Cardiac muscle cell (in vitro differentiated cells and primary cell): Measurements from ENCODE around the gene GP1BA. TPM values are rescaled to one million over a fixed set of nuclear protein-coding genes. Genes with fewer than 3 reads are reported as not detected.

Source experiments
- DNase-seq, 2 donors: peaks; one replicate each; pipeline versions ENCODE4 v3.0.0 to v3.0.0-alpha.2; 2010 to 2017; ENCODE audit warnings: low read depth in 1 of 2, low spot score in 1 of 2
- H3K27ac ChIP-seq: fragments of 200-600 bp; sonication (generic); 2 replicates; pipeline ENCODE4 v1.5.1; 2016
- H3K27me3 ChIP-seq: fragments of 200-600 bp; sonication (generic); 2 replicates; pipeline ENCODE4 v1.6.0; 2016; ENCODE audit warnings: control low read depth
- H3K36me3 ChIP-seq: fragments of 200-600 bp; sonication (generic); 2 replicates; pipeline ENCODE4 v1.5.1; 2016; ENCODE audit warnings: control low read depth
- H3K4me1 ChIP-seq: fragments of 200-600 bp; sonication (generic); 2 replicates; pipeline ENCODE4 v1.8.1; 2017; ENCODE audit warnings: low read depth, mild to moderate bottlenecking, mixed run types
- H3K4me3 ChIP-seq: fragments of 200-600 bp; sonication (generic); 2 replicates; pipeline ENCODE4 v1.5.1; 2016; ENCODE audit warnings: mild to moderate bottlenecking
- H3K9me3 ChIP-seq: fragments of 200-600 bp; sonication (generic); 2 replicates; pipeline ENCODE4 v1.5.1; 2017; ENCODE audit warnings: low read depth, mild to moderate bottlenecking, control low read depth
- CTCF ChIP-seq: IDR thresholded peaks from 2 replicates; pipeline ENCODE4 v1.5.1; 2012; ENCODE audit warnings: low read depth, mild to moderate bottlenecking, low read length
- polyA plus RNA-seq: library from polyadenylated mRNA; unstranded; fragments of >200 nt; fragmentation: Nextera tagmentation; extraction: Ambion mirVana; gene quantifications from 2 replicates; pipeline ENCODE4 v1.2.1, GENCODE V29; 2016
- total RNA-seq: library from RNA; depleted of rRNA; stranded (reverse); fragments of >200 nt; gene quantifications from 2 replicates; pipeline ENCODE4 v1.2.3, GENCODE V29; 2016

The GP1BA gene
- total and polyA plus RNA-seq, 2 experiments from 2014 or later, result 0.61 TPM; not detected in 1

DNA sequence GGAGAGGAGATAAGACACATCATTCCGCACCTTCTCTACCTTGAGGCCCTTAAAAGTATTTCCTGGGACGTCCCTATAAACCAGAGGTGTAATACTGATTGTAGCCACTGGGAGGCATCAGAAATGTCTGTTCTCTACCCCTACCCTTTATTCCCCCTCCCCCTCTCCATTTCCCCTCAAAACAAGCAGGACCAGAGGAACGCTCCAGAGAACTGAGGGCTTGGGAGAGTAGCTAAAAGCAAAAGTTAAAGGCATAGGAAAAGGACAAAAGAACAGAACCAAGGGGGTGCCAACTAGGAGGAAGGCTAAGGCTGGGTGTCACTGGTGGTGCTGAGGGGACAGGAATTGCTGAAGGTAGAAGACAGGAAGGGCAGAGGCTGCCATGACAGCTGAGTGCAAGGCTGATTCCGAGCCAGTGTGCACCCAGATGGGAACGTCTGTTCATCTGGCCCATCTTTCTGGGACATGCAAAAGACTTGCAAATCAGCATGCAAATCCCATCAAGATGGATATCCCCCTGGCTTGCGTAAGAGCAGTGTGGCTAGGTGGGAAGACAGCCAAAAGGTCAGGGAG, 48.7 kb downstream of the GP1BA start:
- Histone ChIP-seq H3K9me3 (no peaks in the 10 kb centered on the region), H3K27me3 (no peaks in the 10 kb centered on the region), H3K4me3 (no peak overlapping the region), H3K27ac (no peak overlapping the region), H3K36me3 (peaks cover 6% of the 10 kb centered on the region), H3K4me1 (peaks cover 5% of the 10 kb centered on the region)
- DNase-seq, result peak; percentile 76 to 87
- peak; percentile 72 for TF ChIP-seq CTCF

DNA sequence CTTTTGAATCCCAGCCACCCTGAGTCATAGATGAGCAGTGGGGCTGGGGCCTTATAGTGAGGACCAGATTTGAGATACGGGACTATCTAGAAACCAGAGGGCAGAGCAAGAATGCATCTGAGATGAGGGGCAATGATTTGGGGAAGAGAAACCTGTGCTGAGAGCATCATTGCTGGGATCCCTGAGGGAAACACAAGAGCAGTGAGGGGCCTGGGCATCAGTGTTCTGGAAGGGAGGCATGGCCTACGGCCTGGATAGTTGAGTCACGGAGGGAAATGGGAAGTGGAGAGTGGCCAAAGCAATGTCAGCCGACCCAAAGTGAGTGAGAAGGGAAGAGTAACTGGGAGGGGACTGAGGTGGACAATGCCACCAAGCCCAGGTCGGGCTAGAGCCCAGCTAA, 50.2 kb downstream of the GP1BA start:
- Histone ChIP-seq H3K4me3 (no peak overlapping the region), H3K9me3 (no peaks in the 10 kb centered on the region), H3K27ac (no peak overlapping the region), H3K27me3 (no peaks in the 10 kb centered on the region), H3K36me3 (peaks cover under 1% of the 10 kb centered on the region), H3K4me1 (peaks cover 10% of the 10 kb centered on the region)
- no peak for TF ChIP-seq CTCF
- no peak for DNase-seq

Other genes with a start within 250 kb of the GP1BA start
- gene PELP1, start 228.1 kb upstream of the GP1BA start, total RNA-seq, result 47.3 and 63.2 TPM in 2 replicates
- 52.6 and 77.7 TPM in 2 replicates for gene PELP1, start 228.1 kb upstream of the GP1BA start, polyA plus RNA-seq
- gene ARRB2, start 221.6 kb upstream of the GP1BA start, total RNA-seq, result 14.4 and 17.3 TPM in 2 replicates
- gene ARRB2, start 221.6 kb upstream of the GP1BA start, polyA plus RNA-seq, result 23.3 and 33.0 TPM in 2 replicates
- 36.8 and 47.7 TPM in 2 replicates for gene MED11, start 200.8 kb upstream of the GP1BA start, total RNA-seq
- 39.1 and 40.8 TPM in 2 replicates for gene MED11, start 200.8 kb upstream of the GP1BA start, polyA plus RNA-seq
- not detected in 2 replicates for gene ZMYND15, start 192.4 kb upstream of the GP1BA start, total RNA-seq
- gene ZMYND15, start 192.4 kb upstream of the GP1BA start, polyA plus RNA-seq, result not detected in 2 replicates
- gene CXCL16, start 192.3 kb upstream of the GP1BA start, total RNA-seq, result 0.60 and 0.66 TPM in 2 replicates
- gene CXCL16, start 192.3 kb upstream of the GP1BA start, polyA plus RNA-seq, result 0.89 and 1.2 TPM in 2 replicates
- gene TM4SF5, start 160.4 kb upstream of the GP1BA start, total RNA-seq, result not detected in 2 replicates
- not detected in 2 replicates for gene TM4SF5, start 160.4 kb upstream of the GP1BA start, polyA plus RNA-seq
- 0.78 and 2.2 TPM in 2 replicates for gene VMO1, start 145.9 kb upstream of the GP1BA start, total RNA-seq
- gene VMO1, start 145.9 kb upstream of the GP1BA start, polyA plus RNA-seq, result 1.1 and 1.2 TPM in 2 replicates
- gene GLTPD2, start 143.3 kb upstream of the GP1BA start, total RNA-seq, result not detected in 2 replicates
- 4.1 and 5.4 TPM in 2 replicates for gene GLTPD2, start 143.3 kb upstream of the GP1BA start, polyA plus RNA-seq
- gene PSMB6, start 136.1 kb upstream of the GP1BA start, total RNA-seq, result 136 and 260 TPM in 2 replicates
- 409 and 580 TPM in 2 replicates for gene PSMB6, start 136.1 kb upstream of the GP1BA start, polyA plus RNA-seq
- 15.0 and 18.3 TPM in 2 replicates for gene PLD2, start 125.1 kb upstream of the GP1BA start, total RNA-seq
- 12.4 and 16.8 TPM in 2 replicates for gene PLD2, start 125.1 kb upstream of the GP1BA start, polyA plus RNA-seq
- 31.3 and 47.7 TPM in 2 replicates for gene MINK1, start 98.9 kb upstream of the GP1BA start, total RNA-seq
- gene MINK1, start 98.9 kb upstream of the GP1BA start, polyA plus RNA-seq, result 27.1 and 35.9 TPM in 2 replicates
- gene C17orf107, start 32.7 kb upstream of the GP1BA start, total RNA-seq, result 1.7 and 7.4 TPM in 2 replicates
- 1.3 and 1.6 TPM in 2 replicates for gene C17orf107, start 32.7 kb upstream of the GP1BA start, polyA plus RNA-seq
- 0.35 and 1.5 TPM in 2 replicates for gene CHRNE, start 29.2 kb upstream of the GP1BA start, total RNA-seq
- 0.32 and 1.1 TPM in 2 replicates for gene CHRNE, start 29.2 kb upstream of the GP1BA start, polyA plus RNA-seq
- gene SLC25A11, start 7.8 kb downstream of the GP1BA start, total RNA-seq, result 118 and 127 TPM in 2 replicates
- 223 and 229 TPM in 2 replicates for gene SLC25A11, start 7.8 kb downstream of the GP1BA start, polyA plus RNA-seq
- 67.4 and 73.4 TPM in 2 replicates for gene RNF167, start 8.0 kb downstream of the GP1BA start, total RNA-seq
- 71.4 and 77.1 TPM in 2 replicates for gene RNF167, start 8.0 kb downstream of the GP1BA start, polyA plus RNA-seq
- 1,337 and 2,688 TPM in 2 replicates for gene PFN1, start 16.3 kb downstream of the GP1BA start, total RNA-seq
- gene PFN1, start 16.3 kb downstream of the GP1BA start, polyA plus RNA-seq, result 1,185 and 1,476 TPM in 2 replicates
- gene ENO3, start 18.8 kb downstream of the GP1BA start, total RNA-seq, result 595 and 1,068 TPM in 2 replicates
- gene ENO3, start 18.8 kb downstream of the GP1BA start, polyA plus RNA-seq, result 955 and 1,853 TPM in 2 replicates
- gene SPAG7, start 35.5 kb downstream of the GP1BA start, total RNA-seq, result 199 and 227 TPM in 2 replicates
- 394 and 399 TPM in 2 replicates for gene SPAG7, start 35.5 kb downstream of the GP1BA start, polyA plus RNA-seq
- gene CAMTA2, start 55.4 kb downstream of the GP1BA start, total RNA-seq, result 10.5 and 11.6 TPM in 2 replicates
- 17.8 and 18.3 TPM in 2 replicates for gene CAMTA2, start 55.4 kb downstream of the GP1BA start, polyA plus RNA-seq
- gene INCA1, start 65.2 kb downstream of the GP1BA start, total RNA-seq, result 1.9 and 6.7 TPM in 2 replicates
- gene INCA1, start 65.2 kb downstream of the GP1BA start, polyA plus RNA-seq, result 6.4 and 6.9 TPM in 2 replicates
- 57.9 and 65.8 TPM in 2 replicates for gene KIF1C, start 65.7 kb downstream of the GP1BA start, total RNA-seq
- 62.9 and 67.1 TPM in 2 replicates for gene KIF1C, start 65.7 kb downstream of the GP1BA start, polyA plus RNA-seq
- gene SLC52A1, start 103.1 kb downstream of the GP1BA start, total RNA-seq, result not detected in 2 replicates
- 0.16 TPM in 1 of 2 replicates, not detected in the other for gene SLC52A1, start 103.1 kb downstream of the GP1BA start, polyA plus RNA-seq
- 0.21 and 0.95 TPM in 2 replicates for gene ZFP3, start 146.2 kb downstream of the GP1BA start, total RNA-seq
- 1.5 and 2.4 TPM in 2 replicates for gene ZFP3, start 146.2 kb downstream of the GP1BA start, polyA plus RNA-seq
- 14.2 and 21.0 TPM in 2 replicates for gene ZNF232, start 179.6 kb downstream of the GP1BA start, total RNA-seq
- gene ZNF232, start 179.6 kb downstream of the GP1BA start, polyA plus RNA-seq, result 13.8 and 18.2 TPM in 2 replicates
- 0.03 TPM in 1 of 2 replicates, not detected in the other for gene USP6, start 183.8 kb downstream of the GP1BA start, total RNA-seq
- 0.53 and 0.54 TPM in 2 replicates for gene USP6, start 183.8 kb downstream of the GP1BA start, polyA plus RNA-seq